ENCODE data around the gene TRAPPC11.

Gene TRAPPC11

GRCh38 chr4:183638436-183638835, 20.7 kb upstream of the TRAPPC11 start:
- DNase-seq = no peak

GRCh38 chr4:183639291-183639690, 19.8 kb upstream of the TRAPPC11 start:
- no peak for DNase-seq

- no peak for DNase-seq
Observed at GRCh38 chr4:183645326-183645725, 13.8 kb upstream of the TRAPPC11 start.

- no peak for DNase-seq
Observed at GRCh38 chr4:183657564-183657963, 1.5 kb upstream of the TRAPPC11 start.

- no peak for DNase-seq
Observed at GRCh38 chr4:183658362-183659028, 598 bp upstream of the TRAPPC11 start.

GRCh38 chr4:183659872-183660242, 764 bp downstream of the TRAPPC11 start:
- peak; percentile 20 for DNase-seq

- no peak for DNase-seq
Observed at GRCh38 chr4:183666088-183666487, 7.0 kb downstream of the TRAPPC11 start.

GRCh38 chr4:183670251-183670650, 11.2 kb downstream of the TRAPPC11 start:
- DNase-seq = no peak

- DNase-seq = no peak
Observed at GRCh38 chr4:183670960-183671555, 12.0 kb downstream of the TRAPPC11 start.

- DNase-seq = no peak
Observed at GRCh38 chr4:183674153-183674552, 15.1 kb downstream of the TRAPPC11 start.

GRCh38 chr4:183675625-183676024, 16.5 kb downstream of the TRAPPC11 start:
- DNase-seq = no peak

GRCh38 chr4:183681119-183681518, 22.0 kb downstream of the TRAPPC11 start:
- no peak for DNase-seq

- DNase-seq = no peak
Observed at GRCh38 chr4:183686461-183686860, 27.4 kb downstream of the TRAPPC11 start.

- no peak for DNase-seq
Observed at GRCh38 chr4:183688216-183688615, 29.1 kb downstream of the TRAPPC11 start.

- DNase-seq = no peak
Observed at GRCh38 chr4:183691006-183691405, 31.9 kb downstream of the TRAPPC11 start.

GRCh38 chr4:183691897-183692296, 32.8 kb downstream of the TRAPPC11 start:
- DNase-seq = no peak

- DNase-seq = no peak
Observed at GRCh38 chr4:183698909-183699308, 39.8 kb downstream of the TRAPPC11 start.

- no peak for DNase-seq
Observed at GRCh38 chr4:183700407-183700806, 41.3 kb downstream of the TRAPPC11 start.

GRCh38 chr4:183702492-183702891, 43.4 kb downstream of the TRAPPC11 start:
- no peak for DNase-seq

GRCh38 chr4:183714626-183715025, 55.5 kb downstream of the TRAPPC11 start:
- no peak for DNase-seq

- no peak for DNase-seq
Observed at GRCh38 chr4:183716302-183716701, 57.2 kb downstream of the TRAPPC11 start.

GRCh38 chr4:183718876-183719275, 59.8 kb downstream of the TRAPPC11 start:
- DNase-seq = no peak

- no peak for DNase-seq
Observed at GRCh38 chr4:183721207-183722081, 62.4 kb downstream of the TRAPPC11 start.
